Uterus (tissue), 4 donors: ENCODE measurements around the gene TSC22D2. TPM values are rescaled to one million over a fixed set of nuclear protein-coding genes. Genes with fewer than 3 reads are reported as not detected.
"Not testable (repeated sequence)": the region's sequence is repeated elsewhere in the genome, so short reads cannot be mapped to it uniquely, and the experiment has no call there.

ENCODE experiments used
- DNase-seq, 2 donors: peaks; one replicate each; pipeline ENCODE4 v3.0.0-alpha.2; 2019 to 2020
- H3K27ac ChIP-seq, 2 donors: fragments of 200-600 bp; sonication (generic); 1 replicate in 1 of 2; 2 replicates in 1 of 2; pipeline ENCODE4 v1.5.1; 2016 to 2018
- H3K27me3 ChIP-seq, 2 donors: fragments of 200-600 bp; sonication (generic); one replicate each; pipeline ENCODE4 v1.5.1; 2018 to 2019; ENCODE audit warnings: control low read depth in 1 of 2
- H3K36me3 ChIP-seq, 2 donors: fragments of 200-600 bp; sonication (generic); one replicate each; pipeline ENCODE4 v1.5.1; 2019; ENCODE audit warnings: control low read depth in 1 of 2
- H3K4me1 ChIP-seq, 2 donors: fragments of 200-600 bp; sonication (generic); one replicate each; pipeline ENCODE4 v1.5.1; 2018 to 2019; ENCODE audit warnings: control low read depth in 1 of 2
- H3K4me3 ChIP-seq, 2 donors: fragments of 200-600 bp; sonication (generic); 1 replicate in 1 of 2; 2 replicates in 1 of 2; pipeline ENCODE4 v1.5.1; 2018 to 2019; ENCODE audit warnings: mild to moderate bottlenecking in 1 of 2
- H3K9me3 ChIP-seq, 2 donors: fragments of 200-600 bp; sonication (generic); one replicate each; pipeline ENCODE4 v1.5.1; 2019; ENCODE audit warnings: control low read depth in 1 of 2
- POLR2A ChIP-seq, 2 donors: fragments of 450-650 bp; IDR thresholded peaks; one replicate each; pipeline ENCODE4 v1.6.1; 2016; ENCODE audit warnings: antibody characterized with exemption in 2 of 2, mild to moderate bottlenecking in 1 of 2, moderate library complexity in 1 of 2
- intact Hi-C: fragments of 100-400 bp; cut with DNase I; formaldehyde crosslinking; loops from one replicate; pipeline ENCODE4 v1.15.1; 2023; ENCODE audit warnings: low total_unique reads
- total RNA-seq, 4 donors: library from RNA; depleted of rRNA in 3 of 4; stranded (reverse); fragments of >200 nt in 3 of 4; gene quantifications; one replicate each; pipeline versions ENCODE4 v1.1.0 to v1.2.4, GENCODE V29; 2014 to 2023
- TF ChIP-seq, protein P1 (sequence below), 4 experiments: fragments of 200-600 bp in 2 of 4; fragments of 450-650 bp in 2 of 4; sonication (generic) in 2 of 4; IDR thresholded peaks; one replicate each; pipeline ENCODE4 v1.5.1; 2016 to 2019; ENCODE audit warnings: antibody characterized with exemption in 4 of 4, mild to moderate bottlenecking in 2 of 4, moderate library complexity in 1 of 4
- donor health status: DM: yes; HTN: yes; CAD: no.

TSC22D2 gene
- total RNA-seq, 4 donors from 2014 or later = 11.8 to 60.5 (median 23.6) TPM

DNA sequence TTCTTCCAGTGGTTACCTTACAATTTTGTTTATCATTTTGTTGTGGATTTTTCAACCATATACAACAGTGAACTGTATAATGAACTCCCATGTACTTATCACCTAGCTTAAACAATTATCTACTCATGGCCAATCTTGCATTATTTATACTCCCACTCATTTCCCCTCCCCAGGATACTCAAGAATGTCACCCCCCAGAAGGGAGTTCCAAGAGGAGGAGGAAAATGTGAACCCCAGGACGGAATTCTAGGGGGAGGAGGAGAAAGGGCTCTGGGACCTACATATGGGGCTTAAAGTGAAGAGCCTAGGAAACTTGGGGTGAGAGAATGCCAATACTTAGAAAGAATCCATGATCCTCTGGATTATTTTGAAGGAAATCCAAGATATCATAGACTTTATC is 59.3 kb downstream of the TSC22D2 start:
- H3K36me3 ChIP-seq = no peaks in the 10 kb centered on the region

DNA sequence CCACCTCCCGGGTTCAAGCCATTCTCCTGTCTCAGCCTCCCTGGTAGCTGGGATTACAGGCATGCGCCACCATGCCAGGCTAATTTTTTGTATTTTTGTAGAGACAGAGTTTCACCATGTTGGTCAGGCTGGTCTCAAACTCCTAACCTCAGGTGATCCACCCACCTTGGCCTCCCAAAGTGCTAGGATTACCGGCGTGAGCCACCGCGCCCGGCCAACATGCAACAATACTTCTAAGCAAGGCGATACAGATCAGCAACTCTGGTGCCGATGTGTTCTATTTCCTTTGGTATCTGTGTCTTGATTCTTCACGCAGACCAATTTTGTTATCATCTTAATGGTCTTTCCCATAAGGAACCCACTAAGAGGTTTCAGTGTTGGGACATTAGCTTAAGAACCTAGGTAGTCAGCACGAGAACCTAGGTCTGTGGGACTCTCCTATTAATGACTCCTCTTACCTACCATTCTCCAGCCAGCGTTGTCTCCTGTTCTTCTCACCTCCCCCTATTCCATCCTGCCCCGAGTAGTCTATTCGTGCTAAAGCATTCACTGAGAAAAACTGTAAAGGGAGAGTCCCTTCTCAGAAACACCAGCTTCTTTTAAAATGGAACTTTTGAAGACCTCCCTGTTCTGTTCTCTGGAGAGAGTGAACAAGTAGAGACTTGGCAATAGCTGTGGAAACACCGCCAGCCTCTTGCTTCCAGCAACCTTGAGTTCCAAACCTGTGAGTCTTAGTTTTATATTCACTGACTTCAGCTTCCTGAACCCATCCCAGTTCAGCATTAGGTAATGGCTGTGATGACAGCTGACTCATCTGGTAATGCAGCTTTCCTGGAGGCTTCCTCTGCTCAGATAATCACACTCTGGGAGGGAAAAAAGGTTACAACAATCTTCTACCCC is 61.2 kb downstream of the TSC22D2 start:
- intact Hi-C loops = no loop called here
- H3K9me3 ChIP-seq = no peaks in the 10 kb centered on the region
- TF ChIP-seq, protein P1, sequence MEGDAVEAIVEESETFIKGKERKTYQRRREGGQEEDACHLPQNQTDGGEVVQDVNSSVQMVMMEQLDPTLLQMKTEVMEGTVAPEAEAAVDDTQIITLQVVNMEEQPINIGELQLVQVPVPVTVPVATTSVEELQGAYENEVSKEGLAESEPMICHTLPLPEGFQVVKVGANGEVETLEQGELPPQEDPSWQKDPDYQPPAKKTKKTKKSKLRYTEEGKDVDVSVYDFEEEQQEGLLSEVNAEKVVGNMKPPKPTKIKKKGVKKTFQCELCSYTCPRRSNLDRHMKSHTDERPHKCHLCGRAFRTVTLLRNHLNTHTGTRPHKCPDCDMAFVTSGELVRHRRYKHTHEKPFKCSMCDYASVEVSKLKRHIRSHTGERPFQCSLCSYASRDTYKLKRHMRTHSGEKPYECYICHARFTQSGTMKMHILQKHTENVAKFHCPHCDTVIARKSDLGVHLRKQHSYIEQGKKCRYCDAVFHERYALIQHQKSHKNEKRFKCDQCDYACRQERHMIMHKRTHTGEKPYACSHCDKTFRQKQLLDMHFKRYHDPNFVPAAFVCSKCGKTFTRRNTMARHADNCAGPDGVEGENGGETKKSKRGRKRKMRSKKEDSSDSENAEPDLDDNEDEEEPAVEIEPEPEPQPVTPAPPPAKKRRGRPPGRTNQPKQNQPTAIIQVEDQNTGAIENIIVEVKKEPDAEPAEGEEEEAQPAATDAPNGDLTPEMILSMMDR (IDR thresholded peaks at IDR 0.05) = no peak
- TF ChIP-seq POLR2A (IDR thresholded peaks at IDR 0.05) = no peak
- no peaks in the 10 kb centered on the region for H3K36me3 ChIP-seq
- peak overlapping the region; percentile 69 to 77 for H3K27ac ChIP-seq
- H3K4me3 ChIP-seq = no peak overlapping the region
- H3K4me1 ChIP-seq = no peaks in the 10 kb centered on the region
- H3K27me3 ChIP-seq = no peaks in the 10 kb centered on the region
- DNase-seq = peak; percentile 77 to 85

More for the DNA sequence above, 59.3 kb downstream of the TSC22D2 start:
- TF ChIP-seq, protein P1 (IDR thresholded peaks at IDR 0.05) = no peak
- no peak for TF ChIP-seq POLR2A (IDR thresholded peaks at IDR 0.05)
- no peaks in the 10 kb centered on the region for H3K9me3 ChIP-seq
- no peak overlapping the region for H3K27ac ChIP-seq
- DNase-seq = no peak
- H3K4me1 ChIP-seq = no peaks in the 10 kb centered on the region
- H3K4me3 ChIP-seq = no peak overlapping the region
- H3K27me3 ChIP-seq = no peaks in the 10 kb centered on the region
- intact Hi-C loops = no loop called here

DNA sequence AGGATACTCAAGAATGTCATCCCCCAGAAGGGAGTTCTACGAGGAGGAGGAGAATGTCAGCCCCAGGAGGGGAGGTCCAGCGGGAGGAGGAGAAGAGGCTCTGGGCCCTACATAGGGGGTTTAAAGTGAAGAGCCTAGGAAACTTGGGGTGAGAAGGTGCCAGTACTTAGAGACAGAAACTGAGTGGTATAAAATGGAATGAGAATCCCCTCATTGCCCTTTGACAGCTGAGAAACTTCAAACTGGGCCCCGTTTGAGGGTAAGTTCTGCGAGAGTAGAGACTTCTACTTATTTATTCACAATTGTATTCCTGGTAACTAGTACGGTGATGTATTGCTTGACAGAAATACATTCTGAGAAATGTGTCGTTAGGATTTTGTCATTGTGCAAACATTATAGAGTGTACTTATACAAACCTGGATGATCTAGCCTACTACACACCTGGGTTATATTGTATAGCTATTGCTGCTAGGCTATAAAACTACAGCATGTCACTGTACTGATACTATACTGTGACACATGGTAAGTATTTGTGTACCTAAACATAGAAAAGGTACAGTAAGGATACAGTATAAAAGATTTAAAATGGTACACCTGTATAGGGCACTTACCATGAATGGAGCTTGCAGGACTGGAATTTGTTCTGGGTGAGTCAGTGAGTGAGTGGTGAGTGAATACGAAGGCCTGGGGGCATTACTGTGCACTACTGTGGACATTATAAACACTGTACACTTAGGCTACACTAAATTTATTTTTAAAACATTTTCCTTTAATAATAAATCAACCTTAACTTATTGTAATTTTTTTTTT is 62.0 kb downstream of the TSC22D2 start:
- no peaks in the 10 kb centered on the region for H3K9me3 ChIP-seq
- intact Hi-C loops = no loop called here
- H3K4me3 ChIP-seq = no peak overlapping the region
- H3K27me3 ChIP-seq = no peaks in the 10 kb centered on the region
- no peak for TF ChIP-seq POLR2A (IDR thresholded peaks at IDR 0.05)
- TF ChIP-seq, protein P1 (IDR thresholded peaks at IDR 0.05) = no peak
- peak overlapping the region; percentile 69 to 74 for H3K27ac ChIP-seq
- H3K4me1 ChIP-seq = no peaks in the 10 kb centered on the region
- no peaks in the 10 kb centered on the region for H3K36me3 ChIP-seq
- no peak for DNase-seq

DNA sequence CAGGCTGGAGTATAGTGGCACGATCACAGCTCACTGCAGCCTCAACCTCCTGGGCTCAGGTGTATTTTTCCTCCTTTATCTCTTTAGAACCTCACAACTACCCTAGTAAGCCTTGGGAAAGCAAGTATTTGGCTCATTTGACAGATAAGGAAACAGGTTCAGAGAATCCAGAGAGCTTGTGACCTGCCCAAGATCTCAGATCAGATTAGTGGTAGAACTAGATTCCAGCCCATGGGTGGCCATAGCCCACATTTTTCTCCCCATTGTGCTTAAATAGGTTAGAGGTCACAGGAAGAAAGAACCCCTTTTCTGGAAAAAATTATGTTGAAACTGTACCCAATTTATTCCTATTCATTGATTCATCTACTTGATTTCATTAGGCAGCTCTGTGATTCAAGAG is 64.3 kb downstream of the TSC22D2 start:
- Histone ChIP-seq H3K9me3 (no peaks in the 10 kb centered on the region), H3K27ac (no peak overlapping the region), H3K27me3 (no peaks in the 10 kb centered on the region), H3K4me1 (no peaks in the 10 kb centered on the region), H3K36me3 (no peaks in the 10 kb centered on the region), H3K4me3 (no peak overlapping the region)
- no peak for DNase-seq
- TF ChIP-seq, protein P1 (IDR thresholded peaks at IDR 0.05) = no peak
- intact Hi-C loops = no loop called here

DNA sequence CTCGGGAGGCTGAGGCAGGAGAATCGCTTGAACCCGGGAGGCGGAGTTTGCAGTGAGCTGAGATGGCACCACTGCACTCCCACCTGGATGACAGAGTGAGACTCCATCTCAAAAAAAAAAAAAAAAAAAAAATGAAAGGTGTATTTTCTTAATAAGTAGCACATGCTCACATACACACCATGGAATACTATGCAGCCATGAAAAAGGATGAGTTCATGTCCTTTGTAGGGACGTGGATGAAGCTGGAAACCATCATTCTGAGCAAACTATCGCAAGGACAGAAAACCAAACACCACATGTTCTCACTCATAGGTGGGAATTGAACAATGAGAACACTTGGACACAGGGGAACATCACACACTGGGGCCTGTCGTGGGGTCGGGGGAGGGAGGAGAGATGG is 65.1 kb downstream of the TSC22D2 start:
- H3K4me1 ChIP-seq, intact Hi-C loops, DNase-seq, H3K27me3 ChIP-seq, H3K27ac ChIP-seq, H3K4me3 ChIP-seq, H3K36me3 ChIP-seq, H3K9me3 ChIP-seq: not testable (repeated sequence)
